SK-N-SH treated with all-trans-retinoic acid at 6 μM for 48 hours (cell line): Measurements from ENCODE around the gene KCNIP1.

Experiments used
- PPARA ChIP-seq: fragments of 250-450 bp; sonication (Bioruptor Pico); IDR thresholded peaks from 2 replicates; pipeline ENCODE4 v1.5.0; 2020; ENCODE audit warnings: mild to moderate bottlenecking, borderline replicate concordance
- RARB ChIP-seq: fragments of 250-450 bp; sonication (Bioruptor Pico); IDR thresholded peaks from 2 replicates; pipeline ENCODE4 v1.8.0; 2021; ENCODE audit warnings: mild to moderate bottlenecking, moderate library complexity
- ZNF70 ChIP-seq: fragments of 450-650 bp; formaldehyde crosslinking; IDR thresholded peaks from 2 replicates; pipeline ENCODE4 v1.5.0; 2020; ENCODE audit warnings: mild to moderate bottlenecking, moderate library complexity

- TF ChIP-seq ZNF70 (CRISPR knock-in tag) = no peak
- TF ChIP-seq RARB (CRISPR knock-in tag) = no peak
- TF ChIP-seq PPARA = no peak
Observed at GRCh38 chr5:170651604-170652277, 147.9 kb downstream of the KCNIP1 start.
